Neuronal stem cell (in vitro differentiated cells): ENCODE data around the gene POLR3B.

Source experiments
- DNase-seq: peaks from one replicate; pipeline ENCODE4 v3.0.0-alpha.2; 2013; ENCODE audit warnings: low spot score
- H2AFZ ChIP-seq: one replicate; pipeline ENCODE4 v1.6.1; 2013; ENCODE audit warnings: mild to moderate bottlenecking, low read length, inconsistent platforms
- H2AK5ac ChIP-seq: 2 replicates; pipeline ENCODE4 v1.6.1; 2013; ENCODE audit warnings: low read depth, mild to moderate bottlenecking, inconsistent platforms, low read length, moderate library complexity, mixed read lengths
- H2BK120ac ChIP-seq: 2 replicates; pipeline ENCODE4 v1.6.1; 2013; ENCODE audit warnings: low read depth, mild to moderate bottlenecking, inconsistent platforms, low read length, moderate library complexity, mixed read lengths
- H2BK12ac ChIP-seq: one replicate; pipeline ENCODE4 v1.6.1; 2013; ENCODE audit warnings: low read length, inconsistent platforms
- H2BK15ac ChIP-seq: 2 replicates; pipeline ENCODE4 v1.6.1; 2013; ENCODE audit warnings: mild to moderate bottlenecking, low read length, inconsistent platforms, mixed read lengths
- H2BK5ac ChIP-seq: one replicate; pipeline ENCODE4 v1.6.1; 2013; ENCODE audit warnings: inconsistent platforms, mild to moderate bottlenecking, low read length, moderate library complexity
- H3K14ac ChIP-seq: one replicate; pipeline ENCODE4 v1.6.1; 2013; ENCODE audit warnings: low read length, inconsistent platforms
- H3K18ac ChIP-seq: 2 replicates; pipeline ENCODE4 v1.6.1; 2013; ENCODE audit warnings: low read length, inconsistent platforms
- H3K23ac ChIP-seq: 2 replicates; pipeline ENCODE4 v1.6.1; 2013; ENCODE audit warnings: low read depth, mild to moderate bottlenecking, mixed read lengths, low read length, inconsistent platforms; ENCODE audit not compliant: poor library complexity
- H3K27ac ChIP-seq: replicated peaks from 3 replicates; pipeline ENCODE4 v1.5.1; 2013; ENCODE audit warnings: low read length, inconsistent platforms
- H3K27me3 ChIP-seq, 3 experiments: 2 replicates each; pipeline ENCODE4 v1.6.1; 2013; ENCODE audit warnings: low read length in 3 of 3, mild to moderate bottlenecking in 2 of 3, inconsistent platforms in 1 of 3, low read depth in 1 of 3, mixed read lengths in 1 of 3, moderate library complexity in 1 of 3; ENCODE audit not compliant: control insufficient read depth in 3 of 3, insufficient read depth in 3 of 3
- H3K36me3 ChIP-seq, 2 donors: replicated peaks in 1 of 2; 2 replicates each; pipeline ENCODE4 v1.6.1; 2013; ENCODE audit warnings: low read length in 2 of 2; ENCODE audit not compliant: control insufficient read depth in 2 of 2, insufficient read depth in 2 of 2
- H3K4ac ChIP-seq: 2 replicates; pipeline ENCODE4 v1.6.1; 2013; ENCODE audit warnings: inconsistent platforms, mild to moderate bottlenecking, low read length, moderate library complexity
- H3K4me1 ChIP-seq, 2 donors: 1 replicate in 1 of 2; 2 replicates in 1 of 2; pipeline ENCODE4 v1.6.1; 2013; ENCODE audit warnings: low read length in 2 of 2, low read depth in 1 of 2; ENCODE audit not compliant: control insufficient read depth in 2 of 2, insufficient read depth in 1 of 2
- H3K4me2 ChIP-seq: one replicate; pipeline ENCODE4 v1.6.1; 2013; ENCODE audit warnings: mild to moderate bottlenecking, low read length, inconsistent platforms; ENCODE audit not compliant: insufficient read depth, poor library complexity, severe bottlenecking
- H3K4me3 ChIP-seq, 2 donors: 2 replicates each; pipeline ENCODE4 v1.5.1; 2013; ENCODE audit warnings: low read length in 2 of 2, mild to moderate bottlenecking in 2 of 2, inconsistent platforms in 1 of 2, moderate library complexity in 1 of 2
- H3K79me1 ChIP-seq: one replicate; pipeline ENCODE4 v1.6.1; 2013; ENCODE audit warnings: low read depth, mild to moderate bottlenecking, inconsistent platforms, low read length, moderate library complexity
- H3K9ac ChIP-seq: one replicate; pipeline ENCODE4 v1.6.1; 2013; ENCODE audit warnings: mild to moderate bottlenecking, low read depth, low read length, inconsistent platforms; ENCODE audit not compliant: poor library complexity
- H3K9me3 ChIP-seq, 2 donors: replicated peaks in 1 of 2; 2 replicates each; pipeline versions ENCODE3 to v1.6.1; 2013; ENCODE audit warnings: low read length in 2 of 2, mild to moderate bottlenecking in 2 of 2, inconsistent platforms in 1 of 2, low read depth in 1 of 2, mixed read lengths in 1 of 2, moderate library complexity in 1 of 2; ENCODE audit not compliant: control insufficient read depth in 2 of 2, insufficient read depth in 1 of 2
- H4K8ac ChIP-seq: one replicate; pipeline ENCODE4 v1.6.1; 2013; ENCODE audit warnings: low read depth, mild to moderate bottlenecking, inconsistent platforms, low read length, moderate library complexity
- H4K91ac ChIP-seq: one replicate; pipeline ENCODE4 v1.6.1; 2013; ENCODE audit warnings: low read length, low read depth, mild to moderate bottlenecking, inconsistent platforms; ENCODE audit not compliant: poor library complexity
- WGBS, 2 donors: extraction: QIAGEN DNeasy Blood & Tissue Kit; methylation state at CpG; one replicate each; pipeline ENCODE4 v1.1.7; 2013; ENCODE audit warnings: missing lambda C conversion rate in 2 of 2, mixed read lengths in 1 of 2; ENCODE audit not compliant: insufficient read length in 2 of 2, insufficient replicate concordance in 1 of 2; ENCODE audit errors: extremely low coverage in 2 of 2; 5-methylcytosine and 5-hydroxymethylcytosine counted together

The POLR3B gene

DNA sequence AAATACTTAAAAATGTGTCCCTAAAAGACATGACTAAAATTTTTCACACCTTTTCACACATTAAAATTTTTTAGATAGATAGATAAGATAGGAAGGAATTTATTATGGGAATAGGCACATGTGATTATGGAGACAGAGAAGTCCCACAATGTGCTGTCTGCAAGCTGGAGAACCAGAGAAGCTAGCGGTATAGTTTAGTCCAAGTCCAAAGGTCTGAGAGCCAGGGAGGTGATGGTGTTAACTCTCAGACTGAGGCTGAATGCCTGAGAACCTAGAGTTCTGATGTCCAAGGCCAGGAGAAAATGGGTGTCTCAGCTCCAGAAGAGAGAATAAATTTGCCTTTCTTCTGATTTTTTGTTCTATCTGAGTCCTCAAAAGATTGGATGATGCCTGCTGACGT lies 65.7 kb downstream of the POLR3B start:
- Histone ChIP-seq H3K18ac (no peak overlapping the region), H3K4ac (no peak overlapping the region), H3K4me2 (no peak overlapping the region), H3K27ac (no peak overlapping the region), H2BK120ac (no peak overlapping the region), H2BK15ac (no peak overlapping the region), H3K14ac (no peak overlapping the region), H3K4me3 (no peak overlapping the region), H3K36me3 (peaks cover 0 to 13% of the 10 kb centered on the region in 2 donors), H3K4me1 (peaks cover 6 to 15% of the 10 kb centered on the region in 2 donors), H4K91ac (no peak overlapping the region), H3K79me1 (no peaks in the 10 kb centered on the region), H3K9ac (no peak overlapping the region), H3K9me3 (peaks cover 0 to 12% of the 10 kb centered on the region in 2 donors), H2AFZ (no peak overlapping the region), H2AK5ac (no peak overlapping the region), H3K27me3 (no peaks in the 10 kb centered on the region), H2BK5ac (no peak overlapping the region), H4K8ac (no peak overlapping the region), H3K23ac (no peak overlapping the region), H2BK12ac (no peak overlapping the region)
- no CpG with 5 or more reads among the region's 2 CpGs for WGBS, 2 donors
- DNase-seq = no peak

DNA sequence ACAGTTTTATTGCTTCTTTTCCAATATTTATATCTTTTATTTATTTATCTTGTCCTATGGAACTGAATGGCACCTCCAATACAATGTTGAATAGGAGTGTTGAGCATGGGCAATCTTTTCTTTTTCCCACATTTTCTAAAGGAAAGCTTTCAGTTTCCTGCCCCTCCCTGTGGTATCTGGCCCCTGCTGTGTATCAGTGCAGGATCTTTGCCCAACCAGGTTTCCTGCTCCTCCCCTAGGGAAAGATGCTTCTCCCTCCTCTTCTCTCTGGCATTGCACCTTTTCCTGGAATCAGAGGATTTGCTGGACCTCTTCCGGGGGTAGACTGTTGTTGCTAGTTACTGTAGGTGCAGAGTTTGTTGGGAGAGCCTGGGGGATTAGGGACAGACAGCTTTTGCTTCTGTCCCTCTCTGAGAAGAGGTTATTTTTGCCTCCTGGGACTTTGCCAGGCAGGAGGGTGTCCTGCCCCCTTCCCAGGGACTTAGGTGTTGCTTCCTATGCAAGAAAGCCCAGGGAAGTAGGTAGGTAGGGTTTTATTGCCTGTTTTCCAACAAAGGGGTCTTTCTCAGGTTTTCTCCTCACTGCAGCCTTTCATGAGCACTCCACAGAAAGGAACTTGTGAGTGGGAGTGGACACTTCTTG lies 67.6 kb downstream of the POLR3B start:
- H3K36me3 ChIP-seq = peaks cover 0 to 23% of the 10 kb centered on the region in 2 donors
- no peak for DNase-seq
- H3K4me1 ChIP-seq = peaks cover 0 to 5% of the 10 kb centered on the region in 2 donors
- H3K14ac ChIP-seq = no peak overlapping the region
- H3K4ac ChIP-seq = no peak overlapping the region
- H3K4me2 ChIP-seq = no peak overlapping the region
- no CpG with 5 or more reads among the region's 1 CpG for WGBS, 2 donors
- no peak overlapping the region for H2BK15ac ChIP-seq
- no peak overlapping the region for H3K9ac ChIP-seq
- no peak overlapping the region for H3K18ac ChIP-seq
- H2AK5ac ChIP-seq = no peak overlapping the region
- no peak overlapping the region for H2AFZ ChIP-seq
- H2BK5ac ChIP-seq = no peak overlapping the region
- no peaks in the 10 kb centered on the region for H3K79me1 ChIP-seq
- H3K27me3 ChIP-seq = no peaks in the 10 kb centered on the region
- no peak overlapping the region for H3K23ac ChIP-seq
- H4K8ac ChIP-seq = no peak overlapping the region
- no peak overlapping the region for H2BK12ac ChIP-seq
- no peak overlapping the region for H3K27ac ChIP-seq
- no peak overlapping the region for H3K4me3 ChIP-seq
- no peak overlapping the region for H4K91ac ChIP-seq
- H2BK120ac ChIP-seq = no peak overlapping the region
- peaks cover 0 to 12% of the 10 kb centered on the region in 2 donors for H3K9me3 ChIP-seq

GRCh38 chr12:106427917-106428316 lies 70.4 kb downstream of the POLR3B start:
- Histone ChIP-seq H3K27me3 (no peaks in the 10 kb centered on the region), H2BK15ac (no peak overlapping the region), H3K18ac (no peak overlapping the region), H3K14ac (no peak overlapping the region), H2BK5ac (no peak overlapping the region), H3K9me3 (peaks cover 0 to 5% of the 10 kb centered on the region in 2 donors), H2AFZ (no peak overlapping the region), H3K36me3 (peaks cover 0 to 34% of the 10 kb centered on the region in 2 donors), H4K91ac (no peak overlapping the region), H2BK120ac (no peak overlapping the region), H4K8ac (no peak overlapping the region), H3K4me3 (no peak overlapping the region), H3K79me1 (no peaks in the 10 kb centered on the region), H3K4ac (no peak overlapping the region), H3K23ac (no peak overlapping the region), H2BK12ac (no peak overlapping the region), H3K4me1 (peaks cover 0 to 5% of the 10 kb centered on the region in 2 donors), H2AK5ac (no peak overlapping the region), H3K27ac (no peak overlapping the region), H3K4me2 (no peak overlapping the region), H3K9ac (no peak overlapping the region)
- no peak for DNase-seq
- WGBS, 2 donors = no CpG with 5 or more reads among the region's 1 CpG

DNA sequence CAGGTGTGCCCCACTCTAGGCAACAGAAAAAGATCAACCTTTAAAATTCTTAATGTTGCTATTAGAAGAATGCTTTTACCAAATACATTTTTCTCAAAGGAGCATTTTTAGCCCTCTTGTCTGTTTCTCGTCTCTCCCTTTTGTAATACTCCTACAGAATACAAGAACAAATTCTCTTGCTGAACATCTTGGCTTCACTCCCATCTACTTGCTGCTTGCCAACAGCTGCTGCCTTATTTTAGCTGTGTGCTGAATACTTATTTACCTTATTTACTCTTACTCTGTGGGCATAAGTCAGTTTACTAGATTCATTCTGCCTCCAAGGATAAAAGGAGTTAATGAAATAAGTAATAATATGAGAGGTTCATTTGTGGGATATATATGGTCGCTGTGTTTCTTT lies 70.8 kb downstream of the POLR3B start:
- no peaks in the 10 kb centered on the region for H3K27me3 ChIP-seq
- WGBS, 2 donors = no CpG with 5 or more reads among the region's 2 CpGs
- H3K4me2 ChIP-seq = no peak overlapping the region
- H3K4ac ChIP-seq = no peak overlapping the region
- H3K18ac ChIP-seq = no peak overlapping the region
- H3K23ac ChIP-seq = no peak overlapping the region
- H4K8ac ChIP-seq = no peak overlapping the region
- H2AK5ac ChIP-seq = no peak overlapping the region
- no peak overlapping the region for H3K9ac ChIP-seq
- H3K14ac ChIP-seq = no peak overlapping the region
- H2BK5ac ChIP-seq = no peak overlapping the region
- no peak overlapping the region for H4K91ac ChIP-seq
- H2BK12ac ChIP-seq = no peak overlapping the region
- no peak overlapping the region for H3K27ac ChIP-seq
- no peak overlapping the region for H2BK15ac ChIP-seq
- H2BK120ac ChIP-seq = no peak overlapping the region
- no peaks in the 10 kb centered on the region for H3K79me1 ChIP-seq
- peaks cover 0 to 34% of the 10 kb centered on the region in 2 donors for H3K36me3 ChIP-seq
- H3K4me1 ChIP-seq = peaks cover 0 to 5% of the 10 kb centered on the region in 2 donors
- peaks cover 0 to 5% of the 10 kb centered on the region in 2 donors for H3K9me3 ChIP-seq
- H2AFZ ChIP-seq = no peak overlapping the region
- H3K4me3 ChIP-seq = no peak overlapping the region
- DNase-seq = no peak
